HEK293 (cell line): Measurements from ENCODE around the gene BPHL.
"Not testable (repeated sequence)": the region's sequence is repeated elsewhere in the genome, so short reads cannot be mapped to it uniquely, and the experiment has no call there.

Experiments
- CTCF ChIA-PET: fragments of 350-600 bp; formaldehyde crosslinking; extraction: SDS; loops from one replicate; lab custom pipeline; 2021; ENCODE audit warnings: antibody characterized with exemption; lab: Yijun Ruan, JAX
- POLR2A ChIA-PET: fragments of 300-600 bp; formaldehyde crosslinking; extraction: SDS; loops from one replicate; lab custom pipeline; 2020; ENCODE audit warnings: antibody characterized with exemption, inconsistent platforms; lab: Yijun Ruan, JAX
- H3K27ac ChIP-seq: fragments of 200-500 bp; sonication (Bioruptor generic); 2 replicates; pipeline ENCODE4 v1.5.1; 2014; ENCODE audit warnings: low read depth, low read length, control low read depth, inconsistent platforms; ENCODE audit errors: extremely low read depth
- H3K36me3 ChIP-seq, 2 experiments: fragments of 200-500 bp in 1 of 2; sonication (Bioruptor generic) in 1 of 2; 1 replicate in 1 of 2; 2 replicates in 1 of 2; pipeline ENCODE4 v1.5.1; 2014 to 2017; ENCODE audit warnings: inconsistent platforms in 2 of 2, low read length in 2 of 2; ENCODE audit not compliant: control insufficient read depth in 2 of 2, insufficient read depth in 1 of 2
- H3K4me1 ChIP-seq: fragments of 200-500 bp; sonication (Bioruptor generic); 2 replicates; pipeline ENCODE4 v1.5.1; 2014; ENCODE audit warnings: mild to moderate bottlenecking, low read length, inconsistent platforms; ENCODE audit not compliant: control insufficient read depth, insufficient read depth
- H3K4me3 ChIP-seq: 2 replicates; pipeline ENCODE4 v1.5.1; 2011; ENCODE audit warnings: low read depth, mild to moderate bottlenecking, control low read depth, low read length, moderate library complexity
- H3K9me3 ChIP-seq: fragments of 200-500 bp; sonication (Bioruptor generic); 2 replicates; pipeline ENCODE4 v1.5.1; 2014; ENCODE audit warnings: low read depth, low read length, inconsistent platforms; ENCODE audit not compliant: control insufficient read depth, insufficient read depth
- EGR2 ChIP-seq: fragments of 450-650 bp; formaldehyde crosslinking; IDR thresholded peaks from 2 replicates; pipeline ENCODE4 v1.5.1; 2016; ENCODE audit warnings: low read depth, missing biosample characterization, missing genetic modification characterization
- FEZF1 ChIP-seq: fragments of 450-650 bp; formaldehyde crosslinking; IDR thresholded peaks from 2 replicates; pipeline ENCODE4 v1.5.1; 2016; ENCODE audit warnings: missing biosample characterization, missing genetic modification characterization
- HOXC10 ChIP-seq: sonication (generic); formaldehyde crosslinking; IDR thresholded peaks from 2 replicates; pipeline ENCODE4 v1.8.1; 2023; ENCODE audit warnings: mild to moderate bottlenecking, missing genetic modification reagents
- IKZF3 ChIP-seq: fragments of 450-650 bp; IDR thresholded peaks from 2 replicates; pipeline ENCODE4 v1.5.0; 2018; ENCODE audit warnings: missing biosample characterization, mild to moderate bottlenecking, missing genetic modification characterization, moderate library complexity
- ZBTB8A ChIP-seq: fragments of 450-650 bp; formaldehyde crosslinking; IDR thresholded peaks from 2 replicates; pipeline ENCODE4 v1.5.1; 2016; ENCODE audit warnings: missing biosample characterization, missing genetic modification characterization
- ZNF175 ChIP-seq: fragments of 450-650 bp; formaldehyde crosslinking; IDR thresholded peaks from 2 replicates; pipeline ENCODE4 v1.5.1; 2016; ENCODE audit warnings: missing biosample characterization, missing genetic modification characterization
- ZNF184 ChIP-seq: fragments of 450-650 bp; IDR thresholded peaks from 2 replicates; pipeline ENCODE4 v1.5.1; 2018; ENCODE audit warnings: missing biosample characterization, mild to moderate bottlenecking, missing genetic modification characterization
- ZNF23 ChIP-seq: fragments of 450-650 bp; formaldehyde crosslinking; IDR thresholded peaks from 2 replicates; pipeline ENCODE4 v1.5.1; 2016; ENCODE audit warnings: missing biosample characterization, missing genetic modification characterization, borderline replicate concordance
- ZNF239 ChIP-seq: fragments of 450-650 bp; formaldehyde crosslinking; IDR thresholded peaks from 2 replicates; pipeline ENCODE4 v1.5.1; 2016; ENCODE audit warnings: missing biosample characterization, missing genetic modification characterization
- ZNF433 ChIP-seq: fragments of 450-650 bp; formaldehyde crosslinking; IDR thresholded peaks from 2 replicates; pipeline ENCODE4 v1.5.1; 2016; ENCODE audit warnings: missing biosample characterization, missing genetic modification characterization, low read depth
- ZNF549 ChIP-seq: fragments of 450-650 bp; IDR thresholded peaks from 2 replicates; pipeline ENCODE4 v1.5.1; 2018; ENCODE audit warnings: missing biosample characterization, missing genetic modification characterization, mild to moderate bottlenecking, inconsistent platforms, moderate library complexity
- ZNF624 ChIP-seq: fragments of 450-650 bp; formaldehyde crosslinking; IDR thresholded peaks from 2 replicates; pipeline ENCODE4 v1.5.1; 2017; ENCODE audit warnings: missing biosample characterization, missing genetic modification characterization
- ZNF670 ChIP-seq: fragments of 450-650 bp; formaldehyde crosslinking; IDR thresholded peaks from 2 replicates; pipeline ENCODE4 v1.5.1; 2016; ENCODE audit warnings: missing biosample characterization, missing genetic modification characterization, low read depth
- ZNF776 ChIP-seq: fragments of 450-650 bp; formaldehyde crosslinking; IDR thresholded peaks from 2 replicates; pipeline ENCODE4 v1.5.0; 2017; ENCODE audit warnings: missing biosample characterization, missing genetic modification characterization, borderline replicate concordance
- ZNF830 ChIP-seq: fragments of 450-650 bp; IDR thresholded peaks from 2 replicates; pipeline ENCODE4 v1.5.0; 2018; ENCODE audit warnings: missing biosample characterization, missing genetic modification characterization, low read depth, mild to moderate bottlenecking, moderate library complexity
- ZSCAN23 ChIP-seq: fragments of 450-650 bp; formaldehyde crosslinking; IDR thresholded peaks from 2 replicates; pipeline ENCODE4 v1.5.1; 2016; ENCODE audit warnings: missing biosample characterization, missing genetic modification characterization
- TF ChIP-seq, protein P1 (sequence below): fragments of 450-650 bp; formaldehyde crosslinking; IDR thresholded peaks from 2 replicates; pipeline ENCODE4 v1.5.1; 2016; ENCODE audit warnings: missing biosample characterization, missing genetic modification characterization
- TF ChIP-seq, protein P2 (sequence below): fragments of 450-650 bp; formaldehyde crosslinking; IDR thresholded peaks from 2 replicates; pipeline ENCODE4 v1.5.1; 2017; ENCODE audit warnings: missing biosample characterization, missing genetic modification characterization

BPHL gene

DNA sequence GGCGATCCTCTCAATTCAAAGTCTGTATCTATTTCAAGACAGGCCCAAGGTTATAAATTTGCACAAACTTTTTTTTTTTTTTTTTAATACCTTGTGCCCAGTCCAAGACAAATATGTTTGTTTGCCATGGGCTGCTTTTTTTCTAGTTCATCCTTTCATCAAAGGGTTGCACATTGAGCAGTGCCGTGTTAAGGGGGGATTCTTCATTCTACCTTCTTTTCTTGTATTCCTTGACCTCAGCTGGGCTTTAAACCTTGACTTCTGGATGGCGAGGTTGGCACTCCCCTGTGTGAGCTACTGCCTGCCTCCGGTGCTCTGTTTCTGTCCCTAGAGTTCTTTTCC is 42.8 kb upstream of the BPHL start (continued):
- TF ChIP-seq ZNF830 (tag by site-specific recombination) (no peak), EGR2 (no peak)
- TF ChIP-seq, protein P1, sequence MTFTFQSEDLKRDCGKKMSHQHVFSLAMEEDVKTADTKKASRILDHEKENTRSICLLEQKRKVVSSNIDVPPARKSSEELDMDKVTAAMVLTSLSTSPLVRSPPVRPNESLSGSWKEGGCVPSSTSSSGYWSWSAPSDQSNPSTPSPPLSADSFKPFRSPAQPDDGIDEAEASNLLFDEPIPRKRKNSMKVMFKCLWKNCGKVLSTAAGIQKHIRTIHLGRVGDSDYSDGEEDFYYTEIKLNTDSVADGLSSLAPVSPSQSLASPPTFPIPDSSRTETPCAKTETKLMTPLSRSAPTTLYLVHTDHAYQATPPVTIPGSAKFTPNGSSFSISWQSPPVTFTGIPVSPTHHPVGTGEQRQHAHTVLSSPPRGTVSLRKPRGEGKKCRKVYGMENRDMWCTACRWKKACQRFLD, result no peak
- TF ChIP-seq, protein P2, sequence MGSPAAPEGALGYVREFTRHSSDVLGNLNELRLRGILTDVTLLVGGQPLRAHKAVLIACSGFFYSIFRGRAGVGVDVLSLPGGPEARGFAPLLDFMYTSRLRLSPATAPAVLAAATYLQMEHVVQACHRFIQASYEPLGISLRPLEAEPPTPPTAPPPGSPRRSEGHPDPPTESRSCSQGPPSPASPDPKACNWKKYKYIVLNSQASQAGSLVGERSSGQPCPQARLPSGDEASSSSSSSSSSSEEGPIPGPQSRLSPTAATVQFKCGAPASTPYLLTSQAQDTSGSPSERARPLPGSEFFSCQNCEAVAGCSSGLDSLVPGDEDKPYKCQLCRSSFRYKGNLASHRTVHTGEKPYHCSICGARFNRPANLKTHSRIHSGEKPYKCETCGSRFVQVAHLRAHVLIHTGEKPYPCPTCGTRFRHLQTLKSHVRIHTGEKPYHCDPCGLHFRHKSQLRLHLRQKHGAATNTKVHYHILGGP (tag by site-specific recombination), result no peak

DNA sequence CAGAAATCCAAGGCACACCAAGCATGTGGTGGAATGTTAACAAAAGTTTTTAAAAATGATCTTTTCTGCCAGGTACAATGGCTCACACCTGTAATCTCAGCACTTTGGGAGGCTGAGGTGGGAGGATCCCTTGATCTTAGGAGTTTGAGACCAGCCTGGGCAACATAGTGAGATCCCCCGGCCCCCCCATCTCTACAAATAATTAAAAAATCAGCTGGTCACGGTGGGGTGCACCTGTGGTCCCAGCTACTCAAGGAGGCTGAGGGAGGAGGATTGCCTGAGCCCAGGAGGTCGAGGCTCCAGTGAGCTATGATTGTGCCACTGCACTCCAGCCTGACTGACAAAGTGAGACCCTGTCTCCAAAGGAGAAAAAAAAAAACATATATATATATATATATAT is 42.2 kb upstream of the BPHL start:
- TF ChIP-seq ZNF433, result no peak
- Histone ChIP-seq H3K9me3 (no peaks in the 10 kb centered on the region), H3K4me3 (no peak overlapping the region), H3K27ac (no peak overlapping the region), H3K4me1 (0 out of 2 replicates have a peak, but pooled peaks cover 6% of the 10 kb centered on the region), H3K36me3 (peaks cover 15 to 59% of the 10 kb centered on the region in 2 experiments)
- POLR2A ChIA-PET, result interaction anchor here (0.7 kb wide), 1 partner anchor 19 kb away, joined by 4 read pairs; no protein-coding TSS in a partner anchor
- CTCF ChIA-PET, result interaction anchor here (0.6 to 2.1 kb wide), 3 partner anchors 76 to 87 kb away, joined by 3 to 5 read pairs (median 4); partner anchors contain the start of gene NQO2

DNA sequence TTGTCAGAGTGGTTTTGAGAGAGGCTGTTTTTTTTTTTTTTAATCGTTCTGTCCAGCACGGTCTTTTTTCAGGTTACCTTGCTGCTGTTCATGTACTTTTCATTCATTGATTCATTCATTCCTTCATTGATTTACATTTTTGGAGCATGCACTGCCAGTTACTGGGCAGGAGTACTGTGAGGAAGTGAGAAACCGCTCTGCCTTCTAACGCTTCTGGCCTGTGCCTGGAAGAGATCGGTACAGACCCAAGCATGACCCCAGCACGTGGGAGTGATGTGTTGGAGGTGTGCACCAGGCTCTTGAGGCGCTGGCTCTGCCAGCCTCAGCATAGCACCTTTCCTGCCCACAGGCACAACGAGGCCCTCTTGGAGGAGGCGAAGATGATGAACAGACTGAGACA is 41.1 kb upstream of the BPHL start:
- Histone ChIP-seq H3K36me3 (peaks cover 18 to 67% of the 10 kb centered on the region in 2 experiments), H3K4me3 (no peak overlapping the region), H3K4me1 (0 out of 2 replicates have a peak, but pooled peaks cover 6% of the 10 kb centered on the region), H3K27ac (no peak overlapping the region), H3K9me3 (no peaks in the 10 kb centered on the region)
- TF ChIP-seq ZNF239 (tag by site-specific recombination) (no peak), FEZF1 (tag by site-specific recombination) (no peak), HOXC10 (no peak), ZSCAN23 (no peak), IKZF3 (tag by site-specific recombination) (no peak), ZNF549 (tag by site-specific recombination) (no peak), ZBTB8A (tag by site-specific recombination) (no peak), ZNF23 (tag by site-specific recombination) (no peak), ZNF184 (tag by site-specific recombination) (no peak), ZNF776 (tag by site-specific recombination) (no peak), ZNF175 (tag by site-specific recombination) (no peak), ZNF624 (tag by site-specific recombination) (no peak), ZNF670 (tag by site-specific recombination) (no peak)
- ChIA-PET POLR2A (no interaction called here), CTCF (interaction anchor here (0.7 kb wide), 2 partner anchors 10 to 180 kb away, joined by 3 read pairs; no protein-coding TSS in a partner anchor)

DNA sequence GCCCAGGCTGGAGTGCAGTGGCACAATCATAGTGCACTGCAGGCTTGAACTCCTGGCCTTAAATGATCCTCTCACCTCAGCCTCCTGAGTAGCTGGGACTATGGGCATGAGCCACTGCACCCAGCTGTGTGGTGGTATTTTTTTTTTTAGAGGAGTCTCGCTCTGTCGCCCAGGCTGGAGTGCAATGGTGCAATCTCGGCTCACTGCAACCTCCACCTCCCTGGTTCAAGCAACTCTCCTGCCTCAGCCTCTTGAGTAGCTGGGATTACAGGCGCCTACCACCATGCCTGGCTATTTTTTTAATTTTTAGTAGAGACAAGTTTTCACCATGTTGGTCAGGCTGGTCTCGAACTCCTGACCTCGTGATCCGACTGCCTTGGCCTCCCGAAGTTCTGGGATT is 39.6 kb upstream of the BPHL start:
- H3K9me3 ChIP-seq, H3K27ac ChIP-seq, H3K4me3 ChIP-seq, H3K4me1 ChIP-seq, POLR2A ChIA-PET: not testable (repeated sequence)
- H3K36me3 ChIP-seq, result peaks cover 19 to 70% of the 10 kb centered on the region in 2 experiments
- CTCF ChIA-PET, result interaction anchor here (0.6 to 1.8 kb wide), 2 partner anchors 77 to 149 kb away, joined by 3 to 9 read pairs; no protein-coding TSS in a partner anchor
